Activated CD4-positive, alpha-beta memory T cell treated with anti-CD3 and anti-CD28 coated beads, Interleukin-2, amount 10 ng/mL, durations not matched to agents 7 days and 5 days (primary cell): Measurements from ENCODE around the gene GNAQ. TPM values are rescaled to one million over a fixed set of nuclear protein-coding genes. Genes with fewer than 3 reads are reported as not detected.

Experiments
- CTCF ChIA-PET: fragments of 350-600 bp; sonication (Branson Sonifier 250); formaldehyde crosslinking; loops from one replicate; lab custom pipeline; 2021; ENCODE audit warnings: antibody characterized with exemption, inconsistent platforms; lab: Charles Lee
- POLR2A ChIA-PET: fragments of 350-600 bp; sonication (Branson Sonifier 250); formaldehyde crosslinking; loops from one replicate; lab custom pipeline; 2021; ENCODE audit warnings: antibody characterized with exemption; lab: Charles Lee
- DNase-seq: peaks from one replicate; pipeline ENCODE4 v3.0.0-alpha.2; 2020
- H3K27ac Mint-ChIP-seq: one replicate; pipeline ENCODE4 v1.8.0; 2021; ENCODE audit warnings: mild to moderate bottlenecking, mixed read lengths
- H3K27me3 Mint-ChIP-seq: one replicate; pipeline ENCODE4 v1.8.0; 2021; ENCODE audit warnings: mixed read lengths
- H3K36me3 Mint-ChIP-seq: one replicate; pipeline ENCODE4 v1.8.0; 2021; ENCODE audit warnings: low read depth, mixed read lengths
- H3K4me1 Mint-ChIP-seq: one replicate; pipeline ENCODE4 v1.8.0; 2021; ENCODE audit warnings: mixed read lengths
- H3K4me3 Mint-ChIP-seq: one replicate; pipeline ENCODE4 v1.8.0; 2021; ENCODE audit warnings: mild to moderate bottlenecking, mixed read lengths
- H3K9me3 Mint-ChIP-seq: one replicate; pipeline ENCODE4 v1.8.0; 2021; ENCODE audit warnings: mixed read lengths
- total RNA-seq, 2 experiments: library from RNA; stranded (reverse); gene quantifications; one replicate each; pipeline ENCODE4 v1.2.3, GENCODE V29; 2021

Gene GNAQ
- total RNA-seq, 2 experiments from 2014 or later = 28.0 to 28.8 TPM

DNA sequence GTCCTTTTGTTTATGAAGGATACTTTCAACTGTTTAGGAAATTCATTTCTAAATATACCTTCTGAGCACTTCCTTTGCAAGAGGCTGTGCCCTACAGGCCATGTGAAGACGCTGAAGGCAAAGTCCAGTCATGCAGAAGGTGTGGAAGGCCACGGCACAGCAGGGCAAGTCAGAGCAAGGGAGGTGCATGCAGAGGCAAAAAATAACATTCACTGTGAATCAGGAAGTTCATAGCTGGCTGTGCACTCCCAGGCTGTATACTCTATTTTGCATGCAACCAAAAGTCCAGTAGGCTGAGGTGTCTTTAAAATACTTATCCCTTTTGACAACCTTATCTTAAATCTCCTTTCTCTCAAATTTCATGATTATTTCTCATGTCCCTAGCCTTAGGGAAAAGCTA is 50.3 kb downstream of the GNAQ start:
- no peaks in the 10 kb centered on the region for H3K36me3 Mint-ChIP-seq
- no peak overlapping the region for H3K27ac Mint-ChIP-seq
- DNase-seq = no peak
- peaks cover 63% of the 10 kb centered on the region for H3K4me1 Mint-ChIP-seq
- POLR2A ChIA-PET = interaction anchor here (1.5 kb wide), 2 partner anchors 50 to 52 kb away, joined by 4 read pairs; no protein-coding TSS in a partner anchor
- no peaks in the 10 kb centered on the region for H3K9me3 Mint-ChIP-seq
- H3K27me3 Mint-ChIP-seq = no peaks in the 10 kb centered on the region
- CTCF ChIA-PET = interaction anchor here (1.3 kb wide), 1 partner anchor 53 kb away, joined by 4 read pairs; no protein-coding TSS in a partner anchor
- H3K4me3 Mint-ChIP-seq = no peak overlapping the region

DNA sequence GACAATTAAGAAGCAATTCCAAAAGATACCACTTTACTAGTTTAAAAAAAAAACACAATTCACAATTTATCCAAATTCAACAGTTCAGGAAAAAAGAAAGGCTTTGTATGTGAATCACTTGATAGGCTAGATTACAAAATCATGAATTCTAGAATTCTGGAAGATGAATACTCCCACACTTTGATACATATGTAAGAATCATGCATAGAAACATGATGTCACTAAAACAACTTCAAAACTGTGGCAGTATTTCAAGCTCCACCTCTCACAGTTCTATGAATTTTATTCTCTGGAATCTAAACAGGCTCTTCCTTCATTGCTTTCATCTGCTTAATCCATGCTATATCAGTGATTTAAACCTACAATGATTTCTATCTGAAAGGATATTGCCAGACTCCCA is 51.0 kb downstream of the GNAQ start:
- DNase-seq = no peak
- ChIA-PET CTCF (interaction anchor here (1.3 to 1.5 kb wide), 2 partner anchors 54 to 141 kb away, joined by 4 to 5 read pairs; no protein-coding TSS in a partner anchor), POLR2A (interaction anchor here (0.8 to 1.5 kb wide), 3 partner anchors 50 to 69 kb away, joined by 3 to 4 read pairs (median 4); no protein-coding TSS in a partner anchor)
- Mint-ChIP-seq H3K27ac (no peak overlapping the region), H3K4me1 (peaks cover 61% of the 10 kb centered on the region), H3K27me3 (no peaks in the 10 kb centered on the region), H3K36me3 (no peaks in the 10 kb centered on the region), H3K9me3 (no peaks in the 10 kb centered on the region), H3K4me3 (no peak overlapping the region)

DNA sequence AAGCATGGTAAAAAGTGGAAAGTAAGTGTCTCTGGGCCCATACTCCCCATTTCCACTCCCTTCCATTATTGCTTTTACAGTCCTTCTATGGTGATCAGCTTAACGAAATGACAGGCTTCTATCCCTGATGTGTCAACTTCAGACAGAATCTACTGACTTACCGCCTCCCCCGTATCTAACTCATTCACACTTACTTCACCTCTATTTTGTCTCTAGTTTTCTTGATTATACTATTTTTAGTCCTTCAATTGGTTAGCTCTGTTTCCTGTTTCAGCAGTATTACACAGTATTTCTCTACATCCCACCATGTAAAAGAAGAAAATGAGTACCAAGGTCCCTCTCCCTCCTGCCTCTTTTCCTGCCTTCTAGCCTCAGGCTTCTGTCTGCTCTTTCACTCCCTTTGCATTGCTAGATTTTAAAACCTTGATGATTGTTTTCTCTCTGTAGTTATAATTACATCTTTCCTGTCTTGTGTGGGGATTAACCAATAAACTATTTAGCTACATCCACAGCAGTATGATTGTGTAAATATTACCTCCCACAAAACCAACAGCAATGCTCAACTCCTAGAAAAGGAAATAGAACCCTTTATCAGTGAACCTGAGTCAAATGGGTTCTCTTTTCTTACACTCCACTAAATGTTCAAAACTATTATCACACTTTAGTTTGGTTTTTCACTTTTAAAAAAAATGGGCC is 53.4 kb downstream of the GNAQ start:
- Mint-ChIP-seq H3K4me3 (peak overlapping the region; percentile 8), H3K27ac (peak overlapping the region; percentile 77), H3K27me3 (no peaks in the 10 kb centered on the region), H3K36me3 (no peaks in the 10 kb centered on the region), H3K9me3 (no peaks in the 10 kb centered on the region), H3K4me1 (peaks cover 58% of the 10 kb centered on the region)
- ChIA-PET POLR2A (interaction anchor here (0.6 to 2.3 kb wide), 6 partner anchors 9 to 142 kb away, joined by 3 to 14 read pairs (median 6); partner anchors contain the start of gene GNAQ), CTCF (interaction anchor here (1.3 to 5.7 kb wide), 12 partner anchors 15 to 237 kb away, joined by 3 to 77 read pairs (median 10); partner anchors contain the start of gene GNAQ)
- DNase-seq = no peak

DNA sequence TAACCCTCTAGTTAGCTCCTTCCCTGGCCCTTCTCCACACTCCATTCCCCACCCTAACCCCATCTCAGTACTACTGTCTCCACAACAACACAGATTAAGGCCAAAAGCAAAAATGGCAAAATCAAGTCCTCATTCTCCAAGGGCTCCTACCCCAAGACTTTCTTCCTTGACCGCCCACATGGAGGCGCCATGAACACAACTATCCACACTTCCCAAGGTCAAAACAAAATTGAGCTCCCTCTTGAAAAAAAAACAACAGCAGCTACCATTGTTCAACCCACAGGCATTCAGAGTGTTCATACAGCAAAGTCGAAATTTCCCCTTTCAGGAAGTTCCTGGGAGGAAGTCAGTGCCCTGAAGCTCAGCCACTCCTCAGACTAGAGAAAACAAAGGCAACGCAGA is 54.4 kb downstream of the GNAQ start:
- Mint-ChIP-seq H3K36me3 (no peaks in the 10 kb centered on the region), H3K4me3 (no peak overlapping the region), H3K27ac (peak overlapping the region; percentile 77), H3K27me3 (no peaks in the 10 kb centered on the region), H3K9me3 (no peaks in the 10 kb centered on the region), H3K4me1 (peaks cover 51% of the 10 kb centered on the region)
- ChIA-PET POLR2A (interaction anchor here (1.0 to 2.3 kb wide), 6 partner anchors 11 to 258 kb away, joined by 3 to 14 read pairs (median 5); no protein-coding TSS in a partner anchor), CTCF (interaction anchor here (0.5 to 5.7 kb wide), 26 partner anchors 16 to 392 kb away, joined by 3 to 77 read pairs (median 5); partner anchors contain the start of gene GNAQ)
- peak; percentile 69 for DNase-seq

DNA sequence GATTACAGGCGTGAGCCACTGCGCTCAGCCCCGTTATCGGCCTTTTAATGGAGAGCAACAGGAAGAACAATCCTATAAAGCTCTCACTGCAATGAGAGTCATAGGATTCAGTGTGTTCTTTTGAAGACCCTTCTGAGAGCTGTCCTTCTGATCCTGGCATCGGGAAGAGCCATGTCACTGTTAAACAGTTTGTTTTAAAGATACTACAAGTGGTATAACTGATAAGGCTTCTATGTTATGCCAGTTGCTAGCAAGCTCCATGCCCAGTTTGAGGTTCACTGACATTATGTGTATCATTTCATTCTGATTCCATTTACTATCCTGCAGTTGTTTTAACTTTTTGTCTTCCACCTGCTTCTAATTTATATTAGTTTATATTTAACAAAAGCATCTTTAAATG is 55.8 kb downstream of the GNAQ start:
- no peak overlapping the region for H3K27ac Mint-ChIP-seq
- H3K36me3 Mint-ChIP-seq = peaks cover 11% of the 10 kb centered on the region
- peaks cover 36% of the 10 kb centered on the region for H3K4me1 Mint-ChIP-seq

DNA sequence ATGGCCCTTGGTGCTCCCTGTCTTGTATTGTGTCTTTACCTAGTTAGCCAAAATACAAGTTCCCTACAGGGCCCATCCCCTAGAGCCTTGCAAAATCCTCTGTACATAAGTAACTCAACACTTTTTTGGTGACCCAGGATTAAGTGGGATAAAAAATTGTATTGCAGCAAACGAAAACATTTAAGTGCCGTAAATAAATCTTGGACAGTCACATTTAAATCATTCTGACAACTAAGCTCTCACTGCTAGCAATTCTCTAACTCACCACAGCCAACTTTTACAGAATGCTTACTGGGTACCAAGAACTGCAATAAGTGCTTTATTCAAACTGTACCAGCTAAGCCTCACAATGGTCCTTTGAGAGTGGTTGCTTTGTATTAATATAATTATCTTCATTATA is 56.6 kb downstream of the GNAQ start:
- H3K27me3 Mint-ChIP-seq = no peaks in the 10 kb centered on the region
- H3K4me3 Mint-ChIP-seq = no peak overlapping the region
- peaks cover 15% of the 10 kb centered on the region for H3K36me3 Mint-ChIP-seq
- no peak for DNase-seq
- ChIA-PET POLR2A (no interaction called here), CTCF (interaction anchor here (4.0 to 5.7 kb wide), 2 partner anchors 60 to 145 kb away, joined by 69 to 77 read pairs; no protein-coding TSS in a partner anchor)
- peaks cover 31% of the 10 kb centered on the region for H3K4me1 Mint-ChIP-seq
- H3K9me3 Mint-ChIP-seq = no peaks in the 10 kb centered on the region
- no peak overlapping the region for H3K27ac Mint-ChIP-seq

More for the DNA sequence above, 55.8 kb downstream of the GNAQ start:
- no peak for DNase-seq
- no peaks in the 10 kb centered on the region for H3K27me3 Mint-ChIP-seq
- H3K4me3 Mint-ChIP-seq = no peak overlapping the region
- H3K9me3 Mint-ChIP-seq = no peaks in the 10 kb centered on the region
- ChIA-PET CTCF (interaction anchor here (0.9 to 5.7 kb wide), 6 partner anchors 18 to 144 kb away, joined by 3 to 77 read pairs (median 12); no protein-coding TSS in a partner anchor), POLR2A (no interaction called here)

DNA sequence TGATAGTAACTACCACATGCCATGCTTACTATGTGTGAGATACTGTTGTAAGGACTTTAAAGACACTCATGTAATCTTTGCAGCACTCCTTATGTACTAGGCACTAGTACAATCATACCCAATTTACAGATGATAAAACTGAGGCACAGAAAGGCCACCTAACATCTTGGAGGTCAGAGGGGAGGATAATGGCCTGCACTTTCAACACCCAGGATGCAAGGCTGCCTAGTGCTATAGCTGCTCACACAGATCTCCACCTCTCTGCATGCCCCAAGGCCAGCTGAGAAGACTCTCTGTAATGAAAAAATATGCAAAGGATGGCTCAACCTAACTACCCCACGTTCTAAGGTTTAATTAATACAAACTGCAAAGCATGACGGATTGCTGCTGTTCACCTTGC is 57.2 kb downstream of the GNAQ start:
- H3K27me3 Mint-ChIP-seq = no peaks in the 10 kb centered on the region
- no peaks in the 10 kb centered on the region for H3K9me3 Mint-ChIP-seq
- no peak overlapping the region for H3K4me3 Mint-ChIP-seq
- ChIA-PET POLR2A (no interaction called here), CTCF (interaction anchor here (0.8 to 5.7 kb wide), 3 partner anchors 60 to 145 kb away, joined by 3 to 77 read pairs (median 4); no protein-coding TSS in a partner anchor)
- H3K36me3 Mint-ChIP-seq = peaks cover 15% of the 10 kb centered on the region
- peaks cover 25% of the 10 kb centered on the region for H3K4me1 Mint-ChIP-seq
- H3K27ac Mint-ChIP-seq = no peak overlapping the region
- DNase-seq = no peak

DNA sequence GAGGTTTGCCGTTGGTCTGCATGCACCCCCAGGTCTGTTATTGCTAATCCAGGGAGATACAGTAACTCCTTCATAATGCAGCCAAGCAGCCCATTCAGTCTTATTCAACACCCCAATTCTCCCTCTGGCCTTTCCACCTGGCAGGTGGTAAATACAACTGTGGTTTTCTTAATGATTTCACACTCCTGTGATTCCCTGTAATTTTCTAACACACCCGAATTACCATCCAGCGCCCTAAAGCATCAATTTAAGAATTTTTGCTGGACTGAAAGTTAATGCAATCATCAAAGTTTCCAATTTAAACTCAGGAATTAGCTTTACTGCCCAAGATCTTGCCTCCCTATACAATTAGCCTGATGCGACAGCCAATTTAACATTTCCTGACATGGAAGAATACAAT is 62.5 kb downstream of the GNAQ start:
- no peak for DNase-seq
- Mint-ChIP-seq H3K27ac (no peak overlapping the region), H3K9me3 (no peaks in the 10 kb centered on the region), H3K4me1 (peaks cover 2% of the 10 kb centered on the region), H3K4me3 (no peak overlapping the region), H3K36me3 (peaks cover 18% of the 10 kb centered on the region), H3K27me3 (no peaks in the 10 kb centered on the region)
- ChIA-PET CTCF (no interaction called here), POLR2A (no interaction called here)

DNA sequence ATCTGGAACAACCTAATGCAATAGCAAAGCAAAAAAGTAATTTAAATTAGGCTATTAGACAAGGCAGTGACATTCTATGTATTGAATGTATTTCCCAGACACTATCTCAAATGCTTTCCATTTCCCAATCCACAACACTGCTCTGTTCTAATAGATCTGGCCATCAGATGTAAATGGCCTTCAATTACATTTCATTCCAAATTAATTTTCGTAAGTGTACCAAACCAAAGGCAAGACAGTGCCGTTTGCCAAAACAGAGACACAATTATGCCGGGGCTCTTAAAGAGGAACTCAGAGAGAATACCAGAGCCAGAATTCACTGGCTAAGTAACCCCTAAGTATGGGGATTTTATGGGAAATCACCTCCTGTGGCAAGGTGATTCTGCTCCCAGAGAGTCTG is 63.1 kb downstream of the GNAQ start:
- Mint-ChIP-seq H3K36me3 (peaks cover 18% of the 10 kb centered on the region), H3K27me3 (no peaks in the 10 kb centered on the region), H3K4me3 (no peak overlapping the region), H3K9me3 (no peaks in the 10 kb centered on the region), H3K4me1 (peaks cover 2% of the 10 kb centered on the region), H3K27ac (no peak overlapping the region)
- POLR2A ChIA-PET = no interaction called here
- CTCF ChIA-PET = no interaction called here
- DNase-seq = no peak

DNA sequence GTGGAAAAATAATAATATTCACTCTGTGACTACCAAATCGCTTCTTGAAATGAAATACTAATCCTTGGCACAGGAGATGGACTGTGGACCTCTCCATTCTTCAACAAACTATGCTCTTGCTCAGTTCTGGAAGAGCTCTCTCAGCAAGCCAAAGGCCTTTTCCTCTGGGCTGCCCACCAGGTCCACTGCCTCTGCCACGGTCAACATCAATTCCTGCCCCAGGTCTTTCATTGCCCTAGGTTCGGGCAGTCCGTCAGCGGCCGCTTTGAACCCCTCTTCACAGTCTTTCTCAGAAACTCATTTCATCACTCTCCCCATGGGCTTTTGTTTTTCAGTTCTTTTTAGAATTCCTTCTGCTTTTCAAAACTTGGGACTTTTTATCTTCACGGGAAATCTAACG is 64.9 kb downstream of the GNAQ start:
- Mint-ChIP-seq H3K4me1 (peaks cover 6% of the 10 kb centered on the region), H3K9me3 (no peaks in the 10 kb centered on the region), H3K4me3 (no peak overlapping the region), H3K27ac (no peak overlapping the region), H3K27me3 (no peaks in the 10 kb centered on the region), H3K36me3 (peaks cover 22% of the 10 kb centered on the region)
- CTCF ChIA-PET = no interaction called here
- no peak for DNase-seq
- POLR2A ChIA-PET = interaction anchor here (1.2 kb wide), 1 partner anchor 11 kb away, joined by 3 read pairs; no protein-coding TSS in a partner anchor

DNA sequence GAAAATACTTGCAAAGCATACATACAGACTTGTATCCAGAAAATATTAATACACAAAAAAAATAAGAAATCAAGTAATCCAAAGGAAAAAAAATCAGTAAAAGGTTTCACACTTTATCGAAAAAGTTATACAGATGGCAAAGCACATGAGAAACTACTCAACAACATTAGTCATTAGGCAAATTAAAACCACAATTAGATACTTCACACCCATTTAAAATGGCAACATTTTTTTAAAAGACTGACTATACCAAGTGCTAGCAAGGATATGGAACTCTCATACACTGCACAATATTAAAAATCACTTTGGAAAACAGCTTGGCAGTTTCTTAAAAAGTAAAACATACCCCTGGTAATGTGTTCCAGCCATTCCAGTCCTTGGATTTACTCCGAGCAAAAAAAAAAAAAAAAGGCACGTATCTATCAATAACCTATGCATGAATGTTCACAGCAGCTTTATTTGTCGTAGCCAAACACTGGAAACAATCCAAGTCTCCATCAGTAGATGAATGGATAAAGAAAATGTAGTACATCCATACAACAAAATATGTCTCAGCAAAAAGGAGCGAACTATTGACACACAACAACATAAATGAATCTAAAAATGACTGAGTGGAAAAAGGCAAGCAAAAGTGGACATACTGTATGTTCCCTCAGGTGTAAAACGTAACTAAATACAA is 66.0 kb downstream of the GNAQ start:
- Mint-ChIP-seq H3K27ac (no peak overlapping the region), H3K4me1 (peaks cover 8% of the 10 kb centered on the region), H3K27me3 (no peaks in the 10 kb centered on the region), H3K36me3 (peaks cover 12% of the 10 kb centered on the region), H3K9me3 (no peaks in the 10 kb centered on the region), H3K4me3 (no peak overlapping the region)
- POLR2A ChIA-PET = no interaction called here
- no peak for DNase-seq
- CTCF ChIA-PET = no interaction called here

DNA sequence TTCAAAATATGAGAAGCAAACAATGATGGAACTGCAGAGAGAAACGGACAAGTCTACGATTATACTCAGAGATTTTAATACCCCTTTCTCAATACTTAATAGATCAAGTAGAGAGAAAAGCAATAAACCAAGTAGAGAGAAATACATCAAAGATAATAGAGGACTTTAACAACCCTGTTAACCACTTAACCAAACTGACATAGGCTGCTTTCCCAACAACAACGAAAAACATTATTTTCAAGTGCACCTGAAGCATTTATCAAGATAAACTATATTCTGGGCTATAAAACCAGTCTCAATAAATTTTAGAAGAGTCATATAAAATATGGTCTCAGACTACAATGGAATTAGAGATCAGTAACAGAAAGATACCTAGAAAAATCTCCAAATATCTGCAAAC is 67.4 kb downstream of the GNAQ start:
- Mint-ChIP-seq H3K4me3 (no peak overlapping the region), H3K4me1 (peaks cover 8% of the 10 kb centered on the region), H3K27me3 (no peaks in the 10 kb centered on the region), H3K36me3 (peaks cover 10% of the 10 kb centered on the region), H3K27ac (no peak overlapping the region), H3K9me3 (no peaks in the 10 kb centered on the region)
- ChIA-PET POLR2A (no interaction called here), CTCF (no interaction called here)
- DNase-seq = no peak

DNA sequence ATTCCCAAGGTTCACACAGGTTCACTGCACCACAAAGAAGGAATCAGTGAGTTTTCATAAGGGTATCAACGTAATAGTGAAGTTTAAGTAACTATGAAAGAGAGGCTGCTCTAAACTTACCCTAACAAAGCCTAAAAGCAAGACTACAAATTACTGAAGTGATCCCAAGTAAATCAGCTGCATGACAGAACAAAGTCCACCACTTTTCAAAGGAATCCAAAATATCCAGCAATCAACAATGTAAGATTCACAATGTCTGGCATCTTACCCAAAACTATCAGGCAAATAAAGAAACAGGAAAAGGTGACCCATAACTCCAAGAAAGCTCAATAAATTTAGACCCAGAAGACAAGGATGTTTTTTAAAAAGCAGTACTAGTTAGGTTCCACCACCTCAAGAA is 70.1 kb downstream of the GNAQ start:
- no peaks in the 10 kb centered on the region for H3K27me3 Mint-ChIP-seq
- CTCF ChIA-PET = no interaction called here
- POLR2A ChIA-PET = no interaction called here
- peaks cover 7% of the 10 kb centered on the region for H3K36me3 Mint-ChIP-seq
- H3K27ac Mint-ChIP-seq = no peak overlapping the region
- no peak overlapping the region for H3K4me3 Mint-ChIP-seq
- H3K9me3 Mint-ChIP-seq = no peaks in the 10 kb centered on the region
- peaks cover 17% of the 10 kb centered on the region for H3K4me1 Mint-ChIP-seq
- no peak for DNase-seq
